ENCODE results near the gene TTR. TPM values are rescaled to one million over a fixed set of nuclear protein-coding genes. Genes with fewer than 3 reads are reported as not detected.

Gene TTR
- total and polyA plus RNA-seq, 4 donors: 295 to 4,751 (median 926) TPM

DNA sequence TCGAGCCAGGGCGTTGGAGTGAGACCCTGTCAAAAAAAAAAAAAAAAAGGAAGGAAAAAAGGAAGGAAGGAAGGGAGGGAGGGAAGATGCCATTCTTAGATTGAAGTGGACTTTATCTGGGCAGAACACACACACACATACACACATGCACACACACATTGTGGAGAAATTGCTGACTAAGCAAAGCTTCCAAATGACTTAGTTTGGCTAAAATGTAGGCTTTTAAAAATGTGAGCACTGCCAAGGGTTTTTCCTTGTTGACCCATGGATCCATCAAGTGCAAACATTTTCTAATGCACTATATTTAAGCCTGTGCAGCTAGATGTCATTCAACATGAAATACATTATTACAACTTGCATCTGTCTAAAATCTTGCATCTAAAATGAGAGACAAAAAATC lies 564 bp upstream of the TTR start:
- no peak overlapping the region for H3K4me3 ChIP-seq (ENCODE audit: low read depth in 1 of 3, low read length in 3 of 3)
- no peak for DNase-seq (ENCODE audit: low spot score)
- H3K9ac ChIP-seq (ENCODE audit: low read depth in 1 of 2, low read length in 2 of 2): no peak overlapping the region
- H3K36me3 ChIP-seq (ENCODE audit: control insufficient read depth in 4 of 4, insufficient read depth in 3 of 4, low read depth in 1 of 4, low read length in 3 of 4): peaks cover 0 to 19% (median 5%) of the 10 kb centered on the region in 4 donors
- H3K4me1 ChIP-seq (ENCODE audit: control insufficient read depth in 4 of 4, insufficient read depth in 4 of 4, low read length in 3 of 4): peaks cover 2 to 60% (median 37%) of the 10 kb centered on the region in 4 donors
- peak in 1 of 2 donors; percentile 19 for TF ChIP-seq RAD21 (IDR thresholded peaks at IDR 0.05)
- peak; percentile 6 to 51 for TF ChIP-seq RXRA (IDR thresholded peaks at IDR 0.05)
- no peak for TF ChIP-seq SP1 (IDR thresholded peaks at IDR 0.05)
- peak in 1 of 2 donors; percentile 63 for TF ChIP-seq HNF4A (conservative IDR thresholded peaks at IDR 0.05)
- TF ChIP-seq NR2F2 (IDR thresholded peaks at IDR 0.05): peak; percentile 16
- no peaks in the 10 kb centered on the region for H3K9me3 ChIP-seq (ENCODE audit: control insufficient read depth in 4 of 4, low read length in 3 of 4)
- 32% methylated on average over 2 of the region's 2 CpGs for WGBS
- no peaks in the 10 kb centered on the region for H3K27me3 ChIP-seq (ENCODE audit: control insufficient read depth in 4 of 4, insufficient read depth in 4 of 4, low read length in 3 of 4)
- peak overlapping the region; percentile 35 to 53 for H3K27ac ChIP-seq (ENCODE audit: low read depth in 1 of 2, low read length in 2 of 2)

DNA sequence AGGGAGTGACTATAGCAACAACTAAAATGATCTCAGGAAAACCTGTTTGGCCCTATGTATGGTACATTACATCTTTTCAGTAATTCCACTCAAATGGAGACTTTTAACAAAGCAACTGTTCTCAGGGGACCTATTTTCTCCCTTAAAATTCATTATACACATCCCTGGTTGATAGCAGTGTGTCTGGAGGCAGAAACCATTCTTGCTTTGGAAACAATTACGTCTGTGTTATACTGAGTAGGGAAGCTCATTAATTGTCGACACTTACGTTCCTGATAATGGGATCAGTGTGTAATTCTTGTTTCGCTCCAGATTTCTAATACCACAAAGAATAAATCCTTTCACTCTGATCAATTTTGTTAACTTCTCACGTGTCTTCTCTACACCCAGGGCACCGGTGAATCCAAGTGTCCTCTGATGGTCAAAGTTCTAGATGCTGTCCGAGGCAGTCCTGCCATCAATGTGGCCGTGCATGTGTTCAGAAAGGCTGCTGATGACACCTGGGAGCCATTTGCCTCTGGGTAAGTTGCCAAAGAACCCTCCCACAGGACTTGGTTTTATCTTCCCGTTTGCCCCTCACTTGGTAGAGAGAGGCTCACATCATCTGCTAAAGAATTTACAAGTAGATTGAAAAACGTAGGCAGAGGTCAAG lies 955 bp downstream of the TTR start:
- DNase-seq (ENCODE audit: low spot score): no peak
- Histone ChIP-seq H3K9me3 (ENCODE audit: control insufficient read depth in 4 of 4, low read length in 3 of 4) (no peaks in the 10 kb centered on the region), H3K4me1 (ENCODE audit: control insufficient read depth in 4 of 4, insufficient read depth in 4 of 4, low read length in 3 of 4) (peaks cover 2 to 64% (median 37%) of the 10 kb centered on the region in 4 donors), H3K4me3 (ENCODE audit: low read depth in 1 of 3, low read length in 3 of 3) (peak overlapping the region; percentile 41 to 74 (median 64)), H3K9ac (ENCODE audit: low read depth in 1 of 2, low read length in 2 of 2) (peak overlapping the region; percentile 60 to 97), H3K27me3 (ENCODE audit: control insufficient read depth in 4 of 4, insufficient read depth in 4 of 4, low read length in 3 of 4) (no peaks in the 10 kb centered on the region), H3K27ac (ENCODE audit: low read depth in 1 of 2, low read length in 2 of 2) (peak overlapping the region; percentile 19 to 43), H3K36me3 (ENCODE audit: control insufficient read depth in 4 of 4, insufficient read depth in 3 of 4, low read depth in 1 of 4, low read length in 3 of 4) (peaks cover 0 to 25% (median 13%) of the 10 kb centered on the region in 4 donors)
- TF ChIP-seq, protein P1, sequence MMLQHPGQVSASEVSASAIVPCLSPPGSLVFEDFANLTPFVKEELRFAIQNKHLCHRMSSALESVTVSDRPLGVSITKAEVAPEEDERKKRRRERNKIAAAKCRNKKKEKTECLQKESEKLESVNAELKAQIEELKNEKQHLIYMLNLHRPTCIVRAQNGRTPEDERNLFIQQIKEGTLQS (IDR thresholded peaks at IDR 0.05): no peak
- TF ChIP-seq JUND (IDR thresholded peaks at IDR 0.05) (no peak), RAD21 (IDR thresholded peaks at IDR 0.05) (peak in 1 of 2 donors; percentile 9), YY1 (IDR thresholded peaks at IDR 0.05) (peak; percentile 91), RXRA (IDR thresholded peaks at IDR 0.05) (peak in 1 of 2 donors; percentile 49), CTCF (IDR thresholded peaks at IDR 0.05; ENCODE audit: low read depth, low read length, missing input control) (no peak), REST (IDR thresholded peaks at IDR 0.05) (no peak), HNF4A (conservative IDR thresholded peaks at IDR 0.05) (peak; percentile 37 to 78), FOXA1 (IDR thresholded peaks at IDR 0.05) (no peak), TAF1 (conservative IDR thresholded peaks at IDR 0.05) (no peak), SP1 (IDR thresholded peaks at IDR 0.05) (no peak), GABPA (IDR thresholded peaks at IDR 0.05 in 1 of 2, conservative IDR thresholded peaks at IDR 0.05 in 1 of 2) (no peak), EGR1 (IDR thresholded peaks at IDR 0.05; ENCODE audit: low read depth in 2 of 2) (no peak), FOXA2 (IDR thresholded peaks at IDR 0.05) (no peak), NR2F2 (IDR thresholded peaks at IDR 0.05) (no peak), HNF4G (IDR thresholded peaks at IDR 0.05) (no peak)
- TF ChIP-seq, protein P2, sequence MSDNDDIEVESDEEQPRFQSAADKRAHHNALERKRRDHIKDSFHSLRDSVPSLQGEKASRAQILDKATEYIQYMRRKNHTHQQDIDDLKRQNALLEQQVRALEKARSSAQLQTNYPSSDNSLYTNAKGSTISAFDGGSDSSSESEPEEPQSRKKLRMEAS (IDR thresholded peaks at IDR 0.05): peak; percentile 70
- TF ChIP-seq, protein P3, sequence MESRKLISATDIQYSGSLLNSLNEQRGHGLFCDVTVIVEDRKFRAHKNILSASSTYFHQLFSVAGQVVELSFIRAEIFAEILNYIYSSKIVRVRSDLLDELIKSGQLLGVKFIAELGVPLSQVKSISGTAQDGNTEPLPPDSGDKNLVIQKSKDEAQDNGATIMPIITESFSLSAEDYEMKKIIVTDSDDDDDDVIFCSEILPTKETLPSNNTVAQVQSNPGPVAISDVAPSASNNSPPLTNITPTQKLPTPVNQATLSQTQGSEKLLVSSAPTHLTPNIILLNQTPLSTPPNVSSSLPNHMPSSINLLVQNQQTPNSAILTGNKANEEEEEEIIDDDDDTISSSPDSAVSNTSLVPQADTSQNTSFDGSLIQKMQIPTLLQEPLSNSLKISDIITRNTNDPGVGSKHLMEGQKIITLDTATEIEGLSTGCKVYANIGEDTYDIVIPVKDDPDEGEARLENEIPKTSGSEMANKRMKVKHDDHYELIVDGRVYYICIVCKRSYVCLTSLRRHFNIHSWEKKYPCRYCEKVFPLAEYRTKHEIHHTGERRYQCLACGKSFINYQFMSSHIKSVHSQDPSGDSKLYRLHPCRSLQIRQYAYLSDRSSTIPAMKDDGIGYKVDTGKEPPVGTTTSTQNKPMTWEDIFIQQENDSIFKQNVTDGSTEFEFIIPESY (IDR thresholded peaks at IDR 0.05): no peak
- 31% methylated on average over 10 of the region's 10 CpGs for WGBS
